HG03457 (cell line): Measurements from ENCODE around the gene RNPEPL1.
"Not testable (repeated sequence)": the region's sequence is repeated elsewhere in the genome, so short reads cannot be mapped to it uniquely, and the experiment has no call there.

Source experiments
- ATAC-seq: cut with Tn5 transposase; IDR thresholded peaks from one replicate; pipeline ENCODE4 v1.9.1; 2021; ENCODE audit warnings: moderate number of reproducible peaks; ENCODE audit not compliant: unreplicated experiment

The RNPEPL1 gene

GRCh38 chr2:240532031-240532775 is 36.1 kb upstream of the RNPEPL1 start:
- no peak for ATAC-seq

- ATAC-seq, result no peak
These were observed 30.1 kb upstream of the RNPEPL1 start for GRCh38 chr2:240538031-240538780.

- ATAC-seq, result not testable (repeated sequence)
These were observed 29.2 kb upstream of the RNPEPL1 start for GRCh38 chr2:240539101-240539500.

- ATAC-seq, result no peak
These were observed 28.4 kb upstream of the RNPEPL1 start for GRCh38 chr2:240539906-240540305.

GRCh38 chr2:240551288-240551687 is 17.0 kb upstream of the RNPEPL1 start:
- ATAC-seq, result no peak

- ATAC-seq, result no peak
These were observed 16.5 kb upstream of the RNPEPL1 start for GRCh38 chr2:240551811-240552210.

GRCh38 chr2:240553956-240554480 is 14.3 kb upstream of the RNPEPL1 start:
- no peak for ATAC-seq

- ATAC-seq, result no peak
These were observed 13.4 kb upstream of the RNPEPL1 start for GRCh38 chr2:240554767-240555493.

GRCh38 chr2:240555541-240556250 is 12.6 kb upstream of the RNPEPL1 start:
- no peak for ATAC-seq

GRCh38 chr2:240556553-240557100 is 11.7 kb upstream of the RNPEPL1 start:
- no peak for ATAC-seq

- no peak for ATAC-seq
These were observed 11.1 kb upstream of the RNPEPL1 start for GRCh38 chr2:240557101-240557751.

- no peak for ATAC-seq
These were observed 10.5 kb upstream of the RNPEPL1 start, which contains the start of gene ANKMY1 for GRCh38 chr2:240557808-240558207. ANKMY1 (minus strand) TSS chr2:240557988; CDS start chr2:240557335, 653 bp downstream.

GRCh38 chr2:240558236-240558761 is 10.0 kb upstream of the RNPEPL1 start:
- no peak for ATAC-seq

GRCh38 chr2:240559286-240559685 is 9.0 kb upstream of the RNPEPL1 start:
- ATAC-seq, result no peak

GRCh38 chr2:240560084-240560479 is 8.2 kb upstream of the RNPEPL1 start, which contains the start of gene DUSP28:
DUSP28 (plus strand) TSS chr2:240560357; CDS start chr2:240560685, 328 bp downstream.
- ATAC-seq, result peak; percentile 49

- ATAC-seq, result peak; percentile 47
These were observed 7.6 kb upstream of the RNPEPL1 start for GRCh38 chr2:240560480-240561324.

GRCh38 chr2:240561325-240561971 is 6.8 kb upstream of the RNPEPL1 start:
- ATAC-seq, result no peak

GRCh38 chr2:240563231-240563630 is 5.1 kb upstream of the RNPEPL1 start:
- ATAC-seq, result not testable (repeated sequence)
